SH-SY5Y (cell line): Measurements from ENCODE around the gene PRSS22.

Experiments
- GATA2 ChIP-seq: IDR thresholded peaks from 2 replicates; pipeline ENCODE4 v1.6.1; 2011; ENCODE audit warnings: mild to moderate bottlenecking, low read depth, low read length
- GATA3 ChIP-seq: IDR thresholded peaks from 2 replicates; pipeline ENCODE4 v1.6.1; 2011; ENCODE audit warnings: low read depth, mild to moderate bottlenecking, low read length, moderate library complexity

GRCh38 chr16:2894231-2894630 lies 36.3 kb upstream of the PRSS22 start:
- no peak for TF ChIP-seq GATA2
- TF ChIP-seq GATA3: no peak
